ENCODE results near the gene CTBP1. TPM values are rescaled to one million over a fixed set of nuclear protein-coding genes. Genes with fewer than 3 reads are reported as not detected.

The CTBP1 gene
- total RNA-seq, 4 donors from 2014 or later = 145 to 255 (median 181) TPM

DNA sequence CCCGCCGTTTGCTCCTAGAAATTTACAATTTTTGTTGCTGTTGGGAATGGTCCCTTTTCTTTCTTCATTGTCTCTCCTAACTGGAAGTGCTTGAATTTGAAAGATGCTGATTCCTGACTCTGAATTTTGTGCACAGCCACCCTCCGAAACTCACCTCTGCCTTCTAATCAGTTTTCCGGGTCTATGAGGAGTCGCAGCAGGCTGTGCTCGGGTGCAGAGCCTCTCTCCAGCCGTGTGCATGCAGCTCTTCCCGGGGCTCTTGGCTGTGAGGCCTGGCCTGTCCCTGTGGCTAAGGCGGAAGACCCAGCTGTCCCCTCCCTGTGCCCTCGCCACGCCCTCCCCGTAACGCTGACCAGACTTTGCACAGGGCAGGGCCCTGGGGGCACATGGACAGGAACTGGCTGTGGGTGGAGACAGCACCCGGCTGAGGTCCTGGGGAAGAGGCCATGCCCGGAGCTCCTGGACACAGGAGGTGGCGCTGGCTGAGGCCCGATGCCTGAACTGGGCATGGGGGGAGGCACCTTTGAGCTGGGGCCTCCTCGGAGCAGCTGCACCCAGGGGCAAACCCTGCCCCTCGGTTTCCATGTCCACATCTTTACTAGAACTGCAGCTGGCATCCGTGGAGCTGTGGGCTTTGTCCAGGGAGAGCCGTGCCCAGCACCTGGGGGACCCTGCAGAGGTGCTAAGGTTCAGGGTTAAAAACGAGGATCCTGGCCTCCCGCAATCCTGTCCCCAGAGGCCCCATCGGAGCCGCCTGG, 43.9 kb downstream of the CTBP1 start:
- no peak overlapping the region for H3K4me3 ChIP-seq
- TF ChIP-seq CTCF (IDR thresholded peaks at IDR 0.05) = no peak
- TF ChIP-seq EP300 (IDR thresholded peaks at IDR 0.05) = no peak
- no peak for TF ChIP-seq POLR2AphosphoS5 (IDR thresholded peaks at IDR 0.05)
- no peak for TF ChIP-seq POLR2A (IDR thresholded peaks at IDR 0.05)
- H3K27me3 ChIP-seq = no peaks in the 10 kb centered on the region
- DNase-seq (ENCODE audit: low spot score in 2 of 2) = peak; percentile 70 to 76
- WGBS = 70% methylated on average over 14 of the region's 25 CpGs
- no peaks in the 10 kb centered on the region for H3K9me3 ChIP-seq
- H3K36me3 ChIP-seq = no peaks in the 10 kb centered on the region
- no peak overlapping the region for H3K27ac ChIP-seq
- peaks cover 53% of the 10 kb centered on the region for H3K4me1 ChIP-seq

DNA sequence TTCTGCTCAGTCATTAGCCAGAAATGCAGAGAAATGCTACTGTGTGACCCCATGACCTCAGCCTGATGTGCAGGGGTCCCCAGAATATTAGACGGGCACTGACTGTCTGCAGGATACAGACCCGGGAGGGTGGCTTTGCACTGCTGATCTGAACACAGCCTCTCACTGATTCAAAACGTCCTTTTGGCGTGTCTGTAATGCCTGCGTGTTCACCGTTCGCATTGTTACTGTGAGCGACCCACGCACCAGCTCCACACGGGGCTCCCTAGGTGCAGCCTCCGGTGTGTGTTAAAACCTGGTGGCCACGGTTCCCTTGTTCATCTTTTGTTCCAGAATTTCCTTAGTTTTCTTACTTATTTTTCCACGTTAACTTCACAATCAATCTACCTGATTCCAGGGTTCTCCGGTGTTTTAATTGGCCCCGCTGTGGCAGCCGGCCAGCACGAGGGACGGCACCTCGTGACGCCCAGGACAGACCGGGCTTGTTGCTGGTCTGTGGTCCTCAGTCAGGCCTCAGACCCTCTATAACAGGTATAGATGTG, 44.6 kb downstream of the CTBP1 start:
- no peak overlapping the region for H3K27ac ChIP-seq
- WGBS = 88% methylated on average over 21 of the region's 21 CpGs
- DNase-seq (ENCODE audit: low spot score in 2 of 2) = no peak
- H3K4me1 ChIP-seq = peaks cover 48% of the 10 kb centered on the region
- H3K9me3 ChIP-seq = no peaks in the 10 kb centered on the region
- no peak overlapping the region for H3K4me3 ChIP-seq
- H3K27me3 ChIP-seq = no peaks in the 10 kb centered on the region
- TF ChIP-seq EP300 (IDR thresholded peaks at IDR 0.05) = no peak
- no peak for TF ChIP-seq POLR2A (IDR thresholded peaks at IDR 0.05)
- TF ChIP-seq CTCF (IDR thresholded peaks at IDR 0.05) = no peak
- no peak for TF ChIP-seq POLR2AphosphoS5 (IDR thresholded peaks at IDR 0.05)
- no peaks in the 10 kb centered on the region for H3K36me3 ChIP-seq

DNA sequence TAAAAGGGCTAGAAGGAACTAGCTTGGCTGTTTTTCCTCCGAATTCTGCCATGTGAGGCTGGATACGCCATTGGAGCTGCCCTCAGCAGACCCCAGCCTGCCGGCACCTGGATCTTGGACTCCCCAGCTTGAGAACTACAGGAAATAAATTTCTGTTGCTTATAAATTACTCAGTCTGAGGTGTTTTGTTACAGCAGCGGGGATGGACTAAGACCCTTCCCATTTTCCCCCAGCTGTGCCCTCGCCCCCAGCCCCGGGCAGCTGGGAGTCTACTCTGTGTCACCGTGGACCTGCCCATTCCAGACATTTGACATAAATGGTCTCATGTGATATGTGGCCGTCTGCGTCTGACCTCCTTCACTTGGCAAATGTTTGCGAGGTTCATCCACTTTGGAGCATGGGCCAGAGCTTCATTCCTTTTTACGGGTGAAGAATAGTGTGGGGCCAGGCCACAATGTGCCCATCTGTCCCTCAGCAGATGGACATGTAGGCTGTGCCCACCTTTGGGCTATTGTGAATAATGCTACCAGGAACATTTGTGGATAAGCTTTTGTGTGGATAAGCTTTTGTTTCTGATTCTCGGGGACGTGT, 45.8 kb downstream of the CTBP1 start:
- TF ChIP-seq POLR2AphosphoS5 (IDR thresholded peaks at IDR 0.05) (no peak), CTCF (IDR thresholded peaks at IDR 0.05) (no peak), EP300 (IDR thresholded peaks at IDR 0.05) (no peak), POLR2A (IDR thresholded peaks at IDR 0.05) (no peak)
- no peaks in the 10 kb centered on the region for H3K36me3 ChIP-seq
- DNase-seq (ENCODE audit: low spot score in 2 of 2) = peak in 1 of 2 donors; percentile 56
- no peak overlapping the region for H3K4me3 ChIP-seq
- H3K9me3 ChIP-seq = no peaks in the 10 kb centered on the region
- H3K4me1 ChIP-seq = peaks cover 36% of the 10 kb centered on the region
- peak overlapping the region; percentile 75 for H3K27ac ChIP-seq
- WGBS = 88% methylated on average over 13 of the region's 13 CpGs
- H3K27me3 ChIP-seq = no peaks in the 10 kb centered on the region

GRCh38 chr4:1202526-1203011, 46.4 kb downstream of the CTBP1 start:
- WGBS = 89% methylated on average over 8 of the region's 19 CpGs
- Histone ChIP-seq H3K4me1 (peaks cover 32% of the 10 kb centered on the region), H3K9me3 (no peaks in the 10 kb centered on the region), H3K27ac (peak overlapping the region; percentile 75), H3K4me3 (no peak overlapping the region), H3K27me3 (no peaks in the 10 kb centered on the region), H3K36me3 (no peaks in the 10 kb centered on the region)
- peak in 1 of 2 donors; percentile 59 for DNase-seq (ENCODE audit: low spot score in 2 of 2)
- no peak for TF ChIP-seq CTCF (IDR thresholded peaks at IDR 0.05)
- TF ChIP-seq POLR2AphosphoS5 (IDR thresholded peaks at IDR 0.05) = no peak
- TF ChIP-seq POLR2A (IDR thresholded peaks at IDR 0.05) = no peak
- TF ChIP-seq EP300 (IDR thresholded peaks at IDR 0.05) = no peak
